AG09309 (cell line): ENCODE data around the gene DGLUCY.
A peak's percentile ranks its signal among the peaks of the same experiment; 100 is the strongest.
"Not testable (repeated sequence)": the region's sequence is repeated elsewhere in the genome, so short reads cannot be mapped to it uniquely, and the experiment has no call there.

ENCODE experiments used
- DNase-seq: peaks from one replicate; pipeline ENCODE4 v3.0.0-alpha.2; 2010; ENCODE audit warnings: low read depth
- H3K4me3 ChIP-seq: 2 replicates; pipeline ENCODE4 v1.5.1; 2011; ENCODE audit warnings: mild to moderate bottlenecking, low read depth, low read length, moderate library complexity; ENCODE audit not compliant: control insufficient read depth
- CTCF ChIP-seq: IDR thresholded peaks from 2 replicates; pipeline ENCODE4 v1.5.1; 2011; ENCODE audit warnings: mild to moderate bottlenecking, low read depth, low read length, inconsistent platforms; ENCODE audit not compliant: insufficient read depth, control insufficient read depth; ENCODE audit errors: missing control alignments

DGLUCY gene

GRCh38 chr14:91243074-91243471, 129.2 kb downstream of the DGLUCY start:
- DNase-seq: no peak
- no peak for TF ChIP-seq CTCF
- peak overlapping the region; percentile 48 for H3K4me3 ChIP-seq

- peak within 1 kb of the TSS; percentile 48 for H3K4me3 ChIP-seq
- TF ChIP-seq CTCF: no peak
- DNase-seq: peak; percentile 62
Observed at GRCh38 chr14:91244501-91244901, 130.6 kb downstream of the DGLUCY start, which contains the start of gene GPR68. Gene GPR68, minus strand, starts transcription at chr14:91244704. Its CDS starts 9,654 bp downstream, at chr14:91235050.

GRCh38 chr14:91245029-91245428, 131.2 kb downstream of the DGLUCY start:
- peak overlapping the region; percentile 48 for H3K4me3 ChIP-seq
- TF ChIP-seq CTCF: no peak
- no peak for DNase-seq

- not testable (repeated sequence) for H3K4me3 ChIP-seq, DNase-seq
Observed at GRCh38 chr14:91245616-91246015, 131.7 kb downstream of the DGLUCY start.

GRCh38 chr14:91246051-91246852, 132.4 kb downstream of the DGLUCY start:
- DNase-seq: no peak

GRCh38 chr14:91249841-91250616, 136.2 kb downstream of the DGLUCY start:
- DNase-seq: no peak

More at GRCh38 chr14:91246051-91246852, 132.4 kb downstream of the DGLUCY start:
- no peak for TF ChIP-seq CTCF
- no peak overlapping the region for H3K4me3 ChIP-seq

More at GRCh38 chr14:91249841-91250616, 136.2 kb downstream of the DGLUCY start:
- H3K4me3 ChIP-seq: no peak overlapping the region
- TF ChIP-seq CTCF: no peak
